Activated B cell treated with CpG ODN at 0.5 μM for 24 hours (primary cell): Measurements from ENCODE around the gene ELL2. TPM values are rescaled to one million over a fixed set of nuclear protein-coding genes. Genes with fewer than 3 reads are reported as not detected.

ENCODE experiments used
- ATAC-seq: fragments of 200-7000 bp; cut with Tn5 transposase; one replicate; pipeline ENCODE4 v1.10.0; 2021; ENCODE audit warnings: low read depth, mild to moderate bottlenecking, moderate library complexity
- CTCF ChIA-PET: fragments of 350-600 bp; sonication (Branson Sonifier 250); formaldehyde crosslinking; loops from one replicate; lab custom pipeline; 2021; ENCODE audit warnings: antibody characterized with exemption; lab: Charles Lee
- POLR2A ChIA-PET: fragments of 350-600 bp; sonication (Branson Sonifier 250); formaldehyde crosslinking; loops from one replicate; lab custom pipeline; 2021; ENCODE audit warnings: antibody characterized with exemption; lab: Charles Lee
- DNase-seq: peaks from one replicate; pipeline ENCODE4 v3.0.0; 2022
- H3K27ac Mint-ChIP-seq: one replicate; pipeline ENCODE4 v1.8.0; 2020; ENCODE audit warnings: mixed read lengths
- H3K27me3 Mint-ChIP-seq: one replicate; pipeline ENCODE4 v1.8.0; 2021; ENCODE audit warnings: mixed read lengths
- H3K36me3 Mint-ChIP-seq: one replicate; pipeline ENCODE4 v1.8.0; 2021; ENCODE audit warnings: low read depth, mixed read lengths
- H3K4me1 Mint-ChIP-seq: one replicate; pipeline ENCODE4 v1.8.0; 2021; ENCODE audit warnings: mixed read lengths
- H3K4me3 Mint-ChIP-seq: one replicate; pipeline ENCODE4 v1.8.0; 2020; ENCODE audit warnings: mild to moderate bottlenecking, mixed read lengths
- H3K9me3 Mint-ChIP-seq: one replicate; pipeline ENCODE4 v1.8.0; 2020; ENCODE audit warnings: mixed read lengths
- intact Hi-C: fragments of 100-400 bp; cut with micrococcal nuclease; formaldehyde crosslinking; loops from one replicate; pipeline ENCODE4 v1.15.1; 2024
- total RNA-seq: library from RNA; stranded (reverse); gene quantifications from 2 replicates; pipeline ENCODE4 v1.2.3, GENCODE V29; 2022
- TF ChIP-seq, protein P1 (sequence below): fragments of 200-600 bp; IDR thresholded peaks from one replicate; pipeline ENCODE4 v1.8.0; 2022; ENCODE audit warnings: antibody characterized with exemption, mild to moderate bottlenecking

The ELL2 gene
- total RNA-seq, 1 donor from 2014 or later: 56.0 TPM

DNA sequence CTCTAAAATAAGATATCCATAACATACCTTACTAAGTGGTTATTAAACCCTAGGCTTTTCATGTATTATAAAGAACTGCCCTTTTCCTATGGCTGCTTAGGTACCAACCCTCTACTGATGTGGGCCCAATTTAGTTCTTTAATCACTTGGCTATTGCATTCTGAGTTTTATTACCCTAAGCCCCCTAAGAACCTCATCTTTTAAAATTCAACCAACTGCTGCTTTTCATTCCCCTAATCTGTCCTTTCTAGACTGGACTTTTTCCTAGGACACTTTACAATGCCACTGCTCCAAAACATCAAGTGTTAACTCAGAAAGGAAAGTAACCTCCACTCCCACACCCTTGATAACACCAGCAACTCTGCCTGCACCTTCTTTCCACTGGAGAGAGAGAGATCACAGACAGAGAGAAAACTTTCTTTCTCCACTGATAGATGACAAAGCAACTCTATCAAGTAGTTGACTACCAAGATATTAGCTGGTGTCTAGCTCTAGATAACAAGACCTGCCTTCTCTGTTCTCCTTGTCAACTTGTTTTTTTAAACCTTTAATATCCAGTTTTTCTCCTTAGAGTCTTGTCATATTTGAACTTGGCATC is 27.3 kb downstream of the ELL2 start:
- Mint-ChIP-seq H3K9me3 (peaks cover 4% of the 10 kb centered on the region), H3K27ac (peak overlapping the region; percentile 32), H3K27me3 (no peaks in the 10 kb centered on the region), H3K4me1 (peaks cover 14% of the 10 kb centered on the region), H3K36me3 (peaks cover 33% of the 10 kb centered on the region), H3K4me3 (no peak overlapping the region)
- DNase-seq: no peak
- CTCF ChIA-PET: no interaction called here
- TF ChIP-seq, protein P1, sequence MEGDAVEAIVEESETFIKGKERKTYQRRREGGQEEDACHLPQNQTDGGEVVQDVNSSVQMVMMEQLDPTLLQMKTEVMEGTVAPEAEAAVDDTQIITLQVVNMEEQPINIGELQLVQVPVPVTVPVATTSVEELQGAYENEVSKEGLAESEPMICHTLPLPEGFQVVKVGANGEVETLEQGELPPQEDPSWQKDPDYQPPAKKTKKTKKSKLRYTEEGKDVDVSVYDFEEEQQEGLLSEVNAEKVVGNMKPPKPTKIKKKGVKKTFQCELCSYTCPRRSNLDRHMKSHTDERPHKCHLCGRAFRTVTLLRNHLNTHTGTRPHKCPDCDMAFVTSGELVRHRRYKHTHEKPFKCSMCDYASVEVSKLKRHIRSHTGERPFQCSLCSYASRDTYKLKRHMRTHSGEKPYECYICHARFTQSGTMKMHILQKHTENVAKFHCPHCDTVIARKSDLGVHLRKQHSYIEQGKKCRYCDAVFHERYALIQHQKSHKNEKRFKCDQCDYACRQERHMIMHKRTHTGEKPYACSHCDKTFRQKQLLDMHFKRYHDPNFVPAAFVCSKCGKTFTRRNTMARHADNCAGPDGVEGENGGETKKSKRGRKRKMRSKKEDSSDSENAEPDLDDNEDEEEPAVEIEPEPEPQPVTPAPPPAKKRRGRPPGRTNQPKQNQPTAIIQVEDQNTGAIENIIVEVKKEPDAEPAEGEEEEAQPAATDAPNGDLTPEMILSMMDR: no peak
- intact Hi-C loops: no loop called here
- POLR2A ChIA-PET: no interaction called here
- no peak for ATAC-seq

DNA sequence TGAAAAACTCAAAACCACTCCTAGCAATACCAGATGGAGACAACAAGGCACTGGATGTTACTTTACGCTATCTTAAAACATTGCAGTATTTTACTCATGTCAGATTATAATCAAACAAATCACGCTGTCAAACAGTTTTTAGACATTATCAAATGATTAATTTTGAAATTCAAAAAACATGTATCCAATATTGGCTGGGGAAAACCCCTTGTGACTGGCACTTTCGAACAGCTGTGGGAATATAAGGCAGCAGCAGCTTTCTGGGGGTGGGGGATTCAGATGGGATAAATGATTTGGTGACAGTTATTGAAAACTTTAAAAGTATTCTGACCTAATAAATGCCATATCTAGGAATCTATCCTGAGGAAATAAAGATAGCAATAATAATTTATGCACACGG is 28.7 kb downstream of the ELL2 start:
- Mint-ChIP-seq H3K4me1 (peaks cover 28% of the 10 kb centered on the region), H3K4me3 (no peak overlapping the region), H3K27me3 (no peaks in the 10 kb centered on the region), H3K27ac (no peak overlapping the region), H3K9me3 (peaks cover 4% of the 10 kb centered on the region), H3K36me3 (peaks cover 25% of the 10 kb centered on the region)
- DNase-seq: no peak
- intact Hi-C loops: no loop called here
- no peak for ATAC-seq
- TF ChIP-seq, protein P1: no peak
- ChIA-PET CTCF (no interaction called here), POLR2A (no interaction called here)

DNA sequence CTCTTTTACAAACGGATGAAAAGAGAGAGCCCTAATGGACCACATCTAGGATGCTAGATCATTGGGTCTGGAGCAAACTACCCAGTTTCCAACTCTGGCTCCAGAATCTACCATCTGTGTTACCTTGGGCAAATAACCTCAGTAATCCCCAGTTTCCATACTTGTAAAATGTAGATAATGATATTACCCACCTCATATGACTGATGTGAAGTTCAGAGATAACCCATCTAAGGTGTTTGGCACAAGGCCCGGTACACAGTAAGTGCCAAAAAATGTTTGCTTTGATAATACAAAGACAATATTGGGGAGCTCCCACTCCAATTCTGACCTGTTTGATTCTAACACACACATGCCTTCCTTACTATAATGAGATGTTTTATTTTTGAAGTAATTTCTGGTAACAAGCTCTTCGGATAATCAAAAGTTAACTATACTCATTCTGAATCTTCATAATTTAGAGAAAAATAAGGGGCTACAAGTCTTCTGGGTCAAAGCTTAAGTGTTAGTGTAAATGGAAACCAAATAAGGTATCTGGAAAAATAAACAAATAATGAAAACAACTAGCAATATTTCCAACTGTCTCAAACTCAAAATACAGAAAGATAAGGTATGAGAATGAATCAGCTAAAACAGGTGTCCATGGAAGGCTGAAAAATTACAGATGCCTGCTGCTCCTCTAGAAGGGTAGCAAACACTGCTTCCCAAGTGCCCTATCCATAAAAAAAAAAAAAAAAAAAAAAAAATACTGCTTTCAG is 30.4 kb downstream of the ELL2 start:
- ChIA-PET CTCF (no interaction called here), POLR2A (interaction anchor here (0.6 kb wide), 2 partner anchors 28 to 29 kb away, joined by 4 to 5 read pairs; no protein-coding TSS in a partner anchor)
- DNase-seq (no peak), ATAC-seq (no peak)
- no peaks in the 10 kb centered on the region for H3K27me3 Mint-ChIP-seq
- peaks cover 17% of the 10 kb centered on the region for H3K36me3 Mint-ChIP-seq
- intact Hi-C loops: no loop called here
- H3K27ac Mint-ChIP-seq: no peak overlapping the region
- H3K9me3 Mint-ChIP-seq: peaks cover 4% of the 10 kb centered on the region
- TF ChIP-seq, protein P1: no peak
- H3K4me1 Mint-ChIP-seq: peaks cover 39% of the 10 kb centered on the region
- no peak overlapping the region for H3K4me3 Mint-ChIP-seq

DNA sequence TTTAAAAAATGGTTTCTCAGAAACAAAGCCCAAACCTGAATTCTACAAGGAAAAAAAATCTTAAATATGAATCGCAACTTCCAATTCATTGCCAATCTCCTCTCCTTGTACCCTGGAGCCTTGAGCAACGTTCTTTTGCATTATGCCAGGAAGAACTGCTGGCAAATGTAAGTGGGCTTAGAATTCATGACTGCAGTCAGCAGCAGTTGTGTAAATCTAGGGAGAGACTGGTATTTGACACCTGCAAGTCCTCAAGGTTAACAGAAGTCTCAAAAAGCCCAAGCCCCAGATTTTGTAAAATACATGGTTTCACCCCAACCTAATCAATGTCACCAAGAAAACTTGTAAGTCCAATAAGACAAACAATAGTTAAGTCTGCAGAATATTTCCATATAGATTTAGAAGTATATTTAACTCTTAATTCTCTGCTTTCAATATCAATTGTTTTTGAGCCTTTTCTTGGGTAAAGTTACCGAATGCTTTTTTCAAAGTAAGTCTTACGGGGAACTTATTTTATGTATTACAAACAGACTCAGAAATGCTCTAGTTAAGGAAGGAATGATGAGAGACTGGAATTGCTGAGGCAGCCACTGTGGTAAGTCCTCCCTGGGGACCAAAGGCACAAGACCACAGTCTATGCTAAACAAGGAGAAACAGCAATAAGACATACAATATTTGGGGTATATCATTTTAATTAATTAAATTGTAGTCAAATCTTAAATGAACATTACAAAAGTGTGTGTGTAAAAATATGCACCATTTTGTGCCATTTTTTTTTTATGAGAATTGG is 31.3 kb downstream of the ELL2 start:
- intact Hi-C loops: no loop called here
- no peak overlapping the region for H3K27ac Mint-ChIP-seq
- peaks cover 48% of the 10 kb centered on the region for H3K4me1 Mint-ChIP-seq
- ChIA-PET CTCF (no interaction called here), POLR2A (no interaction called here)
- H3K9me3 Mint-ChIP-seq: no peaks in the 10 kb centered on the region
- H3K4me3 Mint-ChIP-seq: no peak overlapping the region
- H3K36me3 Mint-ChIP-seq: peaks cover 12% of the 10 kb centered on the region
- H3K27me3 Mint-ChIP-seq: no peaks in the 10 kb centered on the region
- TF ChIP-seq, protein P1: no peak
- ATAC-seq: no peak
- DNase-seq: no peak
